Endothelial cell of umbilical vein (primary cell): Measurements from ENCODE around the gene NDFIP1. TPM values are rescaled to one million over a fixed set of nuclear protein-coding genes. Genes with fewer than 3 reads are reported as not detected.

Source experiments
- BruUV-seq: library from RNA; stranded (reverse); fragments of 400-500 nt; replicated peaks from 2 replicates; lab custom pipeline; 2021; lab: Mats Ljungman, UMichigan
- CTCF ChIA-PET: fragments of 300-600, 350-600 bp; sonication (Branson Sonifier 250); formaldehyde crosslinking; loops from one replicate; lab custom pipeline; 2021; ENCODE audit warnings: antibody characterized with exemption, inconsistent platforms; lab: Charles Lee
- POLR2A ChIA-PET: fragments of 300-600, 350-600 bp; sonication (Branson Sonifier 250); formaldehyde crosslinking; loops from one replicate; lab custom pipeline; 2021; ENCODE audit warnings: antibody characterized with exemption, inconsistent platforms; lab: Charles Lee
- DNase-seq: peaks from one replicate; pipeline ENCODE4 v3.0.0-alpha.2; 2011; ENCODE audit warnings: low read depth, low spot score
- FAIRE-seq: peaks from 2 replicates; lab custom pipeline; 2011; peaks lifted over from hg19 to GRCh38; lab: Jason Lieb, UNC
- H2AFZ ChIP-seq: 2 replicates; pipeline ENCODE4 v1.6.0; 2012; ENCODE audit warnings: low read depth, low read length, control low read depth, inconsistent platforms
- H3K27ac ChIP-seq: 2 replicates; pipeline ENCODE4 v1.5.1; 2011; ENCODE audit warnings: low read depth, mild to moderate bottlenecking, control low read depth, low read length, moderate library complexity; ENCODE audit not compliant: insufficient read depth
- H3K27me3 ChIP-seq, 2 experiments: 2 replicates each; pipeline versions ENCODE4 v1.6.0 to v1.6.1; 2011; ENCODE audit warnings: low read length in 2 of 2, mixed read lengths in 1 of 2; ENCODE audit not compliant: control insufficient read depth in 2 of 2, insufficient read depth in 2 of 2
- H3K36me3 ChIP-seq, 2 experiments: 2 replicates in 1 of 2; 3 replicates in 1 of 2; pipeline ENCODE4 v1.5.1; 2011; ENCODE audit warnings: low read length in 2 of 2, mild to moderate bottlenecking in 1 of 2, moderate library complexity in 1 of 2; ENCODE audit not compliant: control insufficient read depth in 2 of 2, insufficient read depth in 2 of 2; ENCODE audit errors: extremely low read depth in 1 of 2
- H3K4me1 ChIP-seq: 3 replicates; pipeline ENCODE4 v1.5.1; 2011; ENCODE audit warnings: mild to moderate bottlenecking, low read length; ENCODE audit not compliant: control insufficient read depth, insufficient read depth; ENCODE audit errors: extremely low read depth
- H3K4me2 ChIP-seq: 2 replicates; pipeline ENCODE4 v1.6.1; 2011; ENCODE audit warnings: low read length, control low read depth, mixed read lengths; ENCODE audit not compliant: insufficient read depth
- H3K4me3 ChIP-seq, 3 experiments: fragments of 200-600 bp in 1 of 3; sonication (generic), shearing (Covaris generic) in 1 of 3; replicated peaks in 1 of 3; 2 replicates each; pipeline ENCODE4 v1.5.1; 2011 to 2016; ENCODE audit warnings: control low read depth in 3 of 3, low read length in 3 of 3, mild to moderate bottlenecking in 2 of 3, inconsistent platforms in 1 of 3, low read depth in 1 of 3, moderate library complexity in 1 of 3; ENCODE audit not compliant: insufficient read depth in 1 of 3
- H3K79me2 ChIP-seq: 2 replicates; pipeline ENCODE4 v1.6.0; 2012; ENCODE audit warnings: low read length, inconsistent platforms; ENCODE audit not compliant: control insufficient read depth, insufficient read depth
- H3K9ac ChIP-seq: replicated peaks from 2 replicates; pipeline ENCODE3; 2011; ENCODE audit warnings: low read length, control low read depth; ENCODE audit not compliant: insufficient read depth; ENCODE audit errors: extremely low read depth
- H3K9me1 ChIP-seq: replicated peaks from 3 replicates; pipeline ENCODE4 v1.6.0; 2011; ENCODE audit warnings: mild to moderate bottlenecking, low read length; ENCODE audit not compliant: control insufficient read depth, insufficient read depth; ENCODE audit errors: extremely low read depth
- H3K9me3 ChIP-seq: replicated peaks from 2 replicates; pipeline ENCODE4 v1.5.1; 2012; ENCODE audit warnings: low read length, inconsistent platforms; ENCODE audit not compliant: control insufficient read depth, insufficient read depth
- H4K20me1 ChIP-seq: replicated peaks from 2 replicates; pipeline ENCODE3; 2011; ENCODE audit warnings: mild to moderate bottlenecking, low read length; ENCODE audit not compliant: control insufficient read depth, insufficient read depth; ENCODE audit errors: extremely low read depth
- CTCF ChIP-seq, 2 donors: IDR thresholded peaks; 1 replicate in 1 of 2; 2 replicates in 1 of 2; pipeline ENCODE4 v1.5.1; 2011; ENCODE audit warnings: low read length in 2 of 2, mild to moderate bottlenecking in 2 of 2, moderate library complexity in 2 of 2, control low read depth in 1 of 2, inconsistent platforms in 1 of 2, low read depth in 1 of 2; ENCODE audit not compliant: insufficient read depth in 1 of 2; ENCODE audit errors: extremely low read depth in 1 of 2
- EZH2 ChIP-seq: IDR thresholded peaks from 2 replicates; pipeline ENCODE4 v1.6.1; 2012; ENCODE audit warnings: borderline replicate concordance, low read depth, mild to moderate bottlenecking, moderate library complexity, low read length, inconsistent platforms; ENCODE audit not compliant: severe bottlenecking
- FOS ChIP-seq: IDR thresholded peaks from 2 replicates; pipeline ENCODE4 v1.6.1; 2011; ENCODE audit warnings: mild to moderate bottlenecking, low read length, moderate library complexity, borderline replicate concordance; ENCODE audit not compliant: insufficient read depth
- GATA2 ChIP-seq: IDR thresholded peaks from 2 replicates; pipeline ENCODE4 v1.7.0; 2011; ENCODE audit warnings: low read depth, mild to moderate bottlenecking, moderate library complexity, mixed read lengths, low read length; ENCODE audit not compliant: insufficient read length, insufficient read depth
- JUN ChIP-seq: IDR thresholded peaks from 2 replicates; pipeline ENCODE4 v1.6.1; 2011; ENCODE audit warnings: borderline replicate concordance, low read depth; ENCODE audit not compliant: insufficient read length, insufficient read depth
- MAX ChIP-seq: IDR thresholded peaks from 2 replicates; pipeline ENCODE4 v1.6.1; 2011; ENCODE audit not compliant: insufficient read depth, insufficient read length
- MYC ChIP-seq: IDR thresholded peaks from one replicate; pipeline ENCODE4 v1.6.1; 2011; ENCODE audit warnings: mild to moderate bottlenecking, low read depth, low read length
- POLR2A ChIP-seq: IDR thresholded peaks from 2 replicates; pipeline ENCODE4 v1.6.1; 2012; ENCODE audit warnings: low read depth, mild to moderate bottlenecking, control low read depth, low read length
- POLR2AphosphoS5 ChIP-seq: IDR thresholded peaks from 2 replicates; pipeline ENCODE4 v1.6.1; 2012; ENCODE audit warnings: low read depth, mild to moderate bottlenecking, control low read depth, low read length, moderate library complexity; ENCODE audit not compliant: insufficient read depth
- dilution Hi-C: fragments of 300-500 bp; cut with MboI; formaldehyde crosslinking; loops from one replicate; pipeline ENCODE4 v1.15.0; 2019; ENCODE audit warnings: low sequenced_read_pairs; ENCODE audit not compliant: extremely low pct_ligation_motif_present
- intact Hi-C: fragments of 100-400 bp; cut with micrococcal nuclease; formaldehyde crosslinking; loops from one replicate; pipeline ENCODE4 v1.10.0; 2022
- polyA plus RNA-seq, 4 experiments: library from polyadenylated mRNA; depleted of rRNA in 3 of 4; stranded (reverse) in 3 of 4; unstranded in 1 of 4; fragments of >200 nt; gene quantifications; 2 replicates each; pipeline versions ENCODE4 v1.2.1 to v1.2.3, GENCODE V29; 2011 to 2012; ENCODE audit warnings: missing spikeins in 1 of 4
- total RNA-seq: library from RNA; stranded (reverse); gene quantifications from 2 replicates; pipeline ENCODE4 v1.2.3, GENCODE V29; 2021

NDFIP1 gene
- total and polyA plus RNA-seq, 2 donors (not counting 3 experiments of a cell fraction or from before 2014, with no cell fraction given): 12.3 to 42.6 TPM

GRCh38 chr5:142102980-142103740, 5.4 kb upstream of the NDFIP1 start:
- TF ChIP-seq EZH2: no peak
- no peak for TF ChIP-seq POLR2A
- TF ChIP-seq FOS: no peak
- no peak for TF ChIP-seq MAX
- no peak for TF ChIP-seq GATA2
- no peak for TF ChIP-seq CTCF (IDR thresholded peaks at IDR 0.05; ENCODE audit: extremely low read depth in 1 of 2, insufficient read depth in 1 of 2, low read depth in 1 of 2, low read length in 2 of 2)
- no peak for TF ChIP-seq MYC
- no peak for TF ChIP-seq POLR2AphosphoS5
- TF ChIP-seq JUN: no peak
- Histone ChIP-seq H3K4me3 (no peak overlapping the region), H3K9me1 (no peaks in the 10 kb centered on the region), H3K9ac (no peak overlapping the region), H4K20me1 (no peaks in the 10 kb centered on the region), H3K79me2 (no peaks in the 10 kb centered on the region), H2AFZ (no peak overlapping the region), H3K27ac (no peak overlapping the region), H3K9me3 (no peaks in the 10 kb centered on the region), H3K4me2 (no peak overlapping the region), H3K36me3 (no peaks in the 10 kb centered on the region), H3K4me1 (peaks cover under 1% of the 10 kb centered on the region), H3K27me3 (peaks cover 0 to 2% of the 10 kb centered on the region in 2 experiments)
- no peak for FAIRE-seq
- dilution Hi-C loops (no loop called here), intact Hi-C loops (no loop called here)
- POLR2A ChIA-PET: no interaction called here
- BruUV-seq: no TSS peak
- CTCF ChIA-PET: interaction anchor here (1.0 to 1.1 kb wide), 2 partner anchors 12 to 14 kb away, joined by 3 read pairs; no protein-coding TSS in a partner anchor
- DNase-seq: no peak
